B cell (primary cell): ENCODE results near the gene TESK2. TPM values are rescaled to one million over a fixed set of nuclear protein-coding genes. Genes with fewer than 3 reads are reported as not detected.

Experiments
- ATAC-seq: fragments of 200-7000 bp; cut with Tn5 transposase; one replicate; pipeline ENCODE4 v1.10.0; 2021; ENCODE audit warnings: low read depth, mild to moderate bottlenecking, moderate number of reproducible peaks, moderate library complexity
- CTCF ChIA-PET: fragments of 350-600 bp; sonication (Branson Sonifier 250); formaldehyde crosslinking; loops from one replicate; lab custom pipeline; 2021; ENCODE audit warnings: antibody characterized with exemption, inconsistent platforms; lab: Charles Lee
- POLR2A ChIA-PET: fragments of 350-600 bp; sonication (Branson Sonifier 250); formaldehyde crosslinking; loops from one replicate; lab custom pipeline; 2021; ENCODE audit warnings: antibody characterized with exemption; lab: Charles Lee
- DNase-seq: peaks from one replicate; pipeline ENCODE4 v3.0.0; 2013
- H2AFZ ChIP-seq: 2 replicates; pipeline ENCODE4 v1.6.1; 2012; ENCODE audit warnings: mild to moderate bottlenecking, low read depth, low read length; ENCODE audit not compliant: insufficient read depth, poor library complexity, severe bottlenecking
- H3K27ac ChIP-seq, 2 donors: 1 replicate in 1 of 2; 2 replicates in 1 of 2; pipeline ENCODE4 v1.5.1; 2012 to 2013; ENCODE audit warnings: low read length in 2 of 2, mild to moderate bottlenecking in 2 of 2, moderate library complexity in 1 of 2
- H3K27me3 ChIP-seq, 4 experiments: fragments of 200-600 bp in 1 of 4; sonication (generic) in 1 of 4; replicated peaks in 1 of 4; 1 replicate in 2 of 4; 2 replicates in 2 of 4; pipeline versions ENCODE4 v1.6.1 to v1.7.0; 2013 to 2016; ENCODE audit warnings: low read length in 3 of 4, mild to moderate bottlenecking in 2 of 4, mixed read lengths in 1 of 4, moderate library complexity in 1 of 4; ENCODE audit not compliant: insufficient read depth in 4 of 4, control insufficient read depth in 3 of 4; ENCODE audit errors: control extremely low read depth in 1 of 4
- H3K36me3 ChIP-seq, 2 experiments: replicated peaks in 1 of 2; 1 replicate in 1 of 2; 2 replicates in 1 of 2; pipeline versions ENCODE4 v1.6.1 to v1.7.1; 2013; ENCODE audit warnings: low read length in 1 of 2; ENCODE audit not compliant: insufficient read depth in 2 of 2, control insufficient read depth in 1 of 2; ENCODE audit errors: control extremely low read depth in 1 of 2, extremely low read depth in 1 of 2
- H3K4me1 ChIP-seq, 2 donors: fragments of 200-600 bp in 1 of 2; sonication (generic) in 1 of 2; 1 replicate in 1 of 2; 2 replicates in 1 of 2; pipeline versions ENCODE4 v1.5.1 to v1.6.1; 2013 to 2017; ENCODE audit warnings: low read length in 2 of 2; ENCODE audit not compliant: control insufficient read depth in 2 of 2, insufficient read depth in 2 of 2
- H3K4me2 ChIP-seq: replicated peaks from 2 replicates; pipeline ENCODE3; 2012; ENCODE audit warnings: mild to moderate bottlenecking, low read depth, low read length; ENCODE audit not compliant: poor library complexity, severe bottlenecking
- H3K4me3 ChIP-seq, 5 experiments: fragments of 200-600 bp in 1 of 5; sonication (generic) in 1 of 5; 1 replicate in 3 of 5; 2 replicates in 2 of 5; pipeline versions ENCODE4 v1.5.1 to v1.7.0; 2011 to 2016; ENCODE audit warnings: low read length in 4 of 5, mild to moderate bottlenecking in 4 of 5, low read depth in 2 of 5, control low read depth in 1 of 5, moderate library complexity in 1 of 5; ENCODE audit not compliant: insufficient read depth in 1 of 5; ENCODE audit errors: control extremely low read depth in 1 of 5, extremely low read depth in 1 of 5
- H3K79me2 ChIP-seq: fragments of 200-600 bp; sonication (generic); one replicate; pipeline ENCODE4 v1.6.0; 2016; ENCODE audit warnings: low read length; ENCODE audit not compliant: control insufficient read depth, insufficient read depth
- H3K9ac ChIP-seq: fragments of 200-600 bp; sonication (generic); 2 replicates; pipeline ENCODE4 v1.6.1; 2017; ENCODE audit warnings: mild to moderate bottlenecking, low read length, moderate library complexity
- H3K9me3 ChIP-seq, 3 donors: one replicate each; pipeline versions ENCODE4 v1.6.1 to v1.7.1; 2013; ENCODE audit warnings: low read length in 2 of 3; ENCODE audit not compliant: control insufficient read depth in 2 of 3, insufficient read depth in 1 of 3; ENCODE audit errors: control extremely low read depth in 1 of 3
- H4K20me1 ChIP-seq: 2 replicates; pipeline ENCODE4 v1.6.0; 2012; ENCODE audit warnings: mild to moderate bottlenecking, low read length; ENCODE audit not compliant: insufficient read depth, control insufficient read depth, poor library complexity, severe bottlenecking
- H3K27ac Mint-ChIP-seq: one replicate; pipeline ENCODE4 v1.8.0; 2021; ENCODE audit warnings: mixed read lengths
- H3K27me3 Mint-ChIP-seq: one replicate; pipeline ENCODE4 v1.8.0; 2021; ENCODE audit warnings: mixed read lengths
- H3K4me1 Mint-ChIP-seq: one replicate; pipeline ENCODE4 v1.8.0; 2021; ENCODE audit warnings: mixed read lengths
- H3K4me3 Mint-ChIP-seq: one replicate; pipeline ENCODE4 v1.8.0; 2021; ENCODE audit warnings: mixed read lengths
- H3K9me3 Mint-ChIP-seq: one replicate; pipeline ENCODE4 v1.8.0; 2022; ENCODE audit warnings: mixed read lengths; ENCODE audit not compliant: insufficient read depth
- EZH2 ChIP-seq: IDR thresholded peaks from 2 replicates; pipeline ENCODE4 v1.6.1; 2012; ENCODE audit warnings: borderline replicate concordance, low read depth, mild to moderate bottlenecking, moderate library complexity, low read length; ENCODE audit not compliant: insufficient read depth, poor library complexity, severe bottlenecking
- WGBS: methylation state at CpG from one replicate; pipeline ENCODE4 v1.1.5; 2013; ENCODE audit warnings: missing lambda C conversion rate; ENCODE audit not compliant: insufficient coverage; 5-methylcytosine and 5-hydroxymethylcytosine counted together
- intact Hi-C: fragments of 100-400 bp; cut with micrococcal nuclease; formaldehyde crosslinking; loops from one replicate; pipeline ENCODE4 v1.10.0; 2022
- polyA plus RNA-seq: library from polyadenylated mRNA; depleted of rRNA; stranded (reverse); fragments of >200 nt; gene quantifications from 2 replicates; pipeline ENCODE4 v1.2.3, GENCODE V29; 2012
- total RNA-seq, 2 donors: library from RNA; stranded (reverse); fragments of 120-200 nt in 1 of 2; gene quantifications; 1 replicate in 1 of 2; 2 replicates in 1 of 2; pipeline versions ENCODE4 v1.2.3 to v1.2.4, GENCODE V29; 2013 to 2022
- TF ChIP-seq, protein P1 (sequence below): fragments of 200-600 bp; IDR thresholded peaks from one replicate; pipeline ENCODE4 v1.8.0; 2022; ENCODE audit warnings: antibody characterized with exemption, mild to moderate bottlenecking

Gene TESK2
- total and polyA plus RNA-seq, 2 donors (not counting 1 experiment from before 2014, with no cell fraction given): 21.7 to 27.0 TPM

- no peak overlapping the region for H3K4me3 Mint-ChIP-seq
- peak overlapping the region; percentile 47 for H3K27ac Mint-ChIP-seq
These were observed 142.9 kb downstream of the TESK2 start for GRCh38 chr1:45348020-45348419.

GRCh38 chr1:45346473-45346872 lies 144.5 kb downstream of the TESK2 start:
- H3K4me2 ChIP-seq: no peak overlapping the region
- ATAC-seq (no peak), DNase-seq (no peak)
- Mint-ChIP-seq H3K9me3 (no peaks in the 10 kb centered on the region), H3K27me3 (no peaks in the 10 kb centered on the region), H3K27ac (peak overlapping the region; percentile 46), H3K4me1 (peaks cover 7% of the 10 kb centered on the region), H3K4me3 (no peak overlapping the region)
- peaks cover 10% of the 10 kb centered on the region for H4K20me1 ChIP-seq
- intact Hi-C loops: no loop called here
- no peaks in the 10 kb centered on the region for H3K9me3 ChIP-seq
- no peak overlapping the region for H3K4me3 ChIP-seq
- no peak overlapping the region for H3K27ac ChIP-seq
- H3K4me1 ChIP-seq: peaks cover 7 to 12% of the 10 kb centered on the region in 2 donors
- no peak overlapping the region for H3K9ac ChIP-seq
- H3K79me2 ChIP-seq: no peaks in the 10 kb centered on the region
- WGBS: 80% methylated on average over 1 of the region's 2 CpGs
- ChIA-PET POLR2A (no interaction called here), CTCF (interaction anchor here (1.0 to 2.9 kb wide), 3 partner anchors 19 to 149 kb away, joined by 3 to 7 read pairs (median 3); no protein-coding TSS in a partner anchor)
- H2AFZ ChIP-seq: no peak overlapping the region
- TF ChIP-seq, protein P1, sequence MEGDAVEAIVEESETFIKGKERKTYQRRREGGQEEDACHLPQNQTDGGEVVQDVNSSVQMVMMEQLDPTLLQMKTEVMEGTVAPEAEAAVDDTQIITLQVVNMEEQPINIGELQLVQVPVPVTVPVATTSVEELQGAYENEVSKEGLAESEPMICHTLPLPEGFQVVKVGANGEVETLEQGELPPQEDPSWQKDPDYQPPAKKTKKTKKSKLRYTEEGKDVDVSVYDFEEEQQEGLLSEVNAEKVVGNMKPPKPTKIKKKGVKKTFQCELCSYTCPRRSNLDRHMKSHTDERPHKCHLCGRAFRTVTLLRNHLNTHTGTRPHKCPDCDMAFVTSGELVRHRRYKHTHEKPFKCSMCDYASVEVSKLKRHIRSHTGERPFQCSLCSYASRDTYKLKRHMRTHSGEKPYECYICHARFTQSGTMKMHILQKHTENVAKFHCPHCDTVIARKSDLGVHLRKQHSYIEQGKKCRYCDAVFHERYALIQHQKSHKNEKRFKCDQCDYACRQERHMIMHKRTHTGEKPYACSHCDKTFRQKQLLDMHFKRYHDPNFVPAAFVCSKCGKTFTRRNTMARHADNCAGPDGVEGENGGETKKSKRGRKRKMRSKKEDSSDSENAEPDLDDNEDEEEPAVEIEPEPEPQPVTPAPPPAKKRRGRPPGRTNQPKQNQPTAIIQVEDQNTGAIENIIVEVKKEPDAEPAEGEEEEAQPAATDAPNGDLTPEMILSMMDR: no peak
- no peak for TF ChIP-seq EZH2
- no peaks in the 10 kb centered on the region for H3K27me3 ChIP-seq
- H3K36me3 ChIP-seq: peaks cover 0 to 46% of the 10 kb centered on the region in 2 experiments

More at GRCh38 chr1:45348020-45348419, 142.9 kb downstream of the TESK2 start:
- Histone ChIP-seq H3K27me3 (no peaks in the 10 kb centered on the region), H4K20me1 (peaks cover 10% of the 10 kb centered on the region), H3K4me2 (no peak overlapping the region), H3K27ac (no peak overlapping the region), H3K79me2 (no peaks in the 10 kb centered on the region), H3K36me3 (peaks cover 0 to 34% of the 10 kb centered on the region in 2 experiments), H2AFZ (no peak overlapping the region), H3K4me3 (no peak overlapping the region), H3K4me1 (no peaks in the 10 kb centered on the region), H3K9me3 (no peaks in the 10 kb centered on the region), H3K9ac (no peak overlapping the region)
- ATAC-seq: no peak
- no peak for DNase-seq
- Mint-ChIP-seq H3K27me3 (no peaks in the 10 kb centered on the region), H3K9me3 (no peaks in the 10 kb centered on the region), H3K4me1 (no peaks in the 10 kb centered on the region)
- TF ChIP-seq, protein P1: no peak
- TF ChIP-seq EZH2: no peak
- ChIA-PET POLR2A (interaction anchor here (1.4 kb wide), 1 partner anchor 8 kb away, joined by 5 read pairs; the partner anchor contains the start of genes MUTYH and TOE1), CTCF (interaction anchor here (0.6 to 3.6 kb wide), 8 partner anchors 8 to 619 kb away, joined by 3 to 14 read pairs (median 4); partner anchors contain the start of genes MUTYH, RNU5D-1 and TOE1)
- WGBS: no CpG with 5 or more reads among the region's 2 CpGs
- intact Hi-C loops: no loop called here
